HUES6 (cell line): ENCODE data around the gene ZNF768.
"Not testable (repeated sequence)": the region's sequence is repeated elsewhere in the genome, so short reads cannot be mapped to it uniquely, and the experiment has no call there.

ENCODE experiments used
- H3K27ac ChIP-seq: 2 replicates; pipeline ENCODE4 v1.7.0; 2013; ENCODE audit warnings: low read depth, mild to moderate bottlenecking, low read length, inconsistent platforms
- H3K27me3 ChIP-seq: 2 replicates; pipeline ENCODE4 v1.6.1; 2013; ENCODE audit warnings: low read length; ENCODE audit not compliant: control insufficient read depth, insufficient read depth
- H3K36me3 ChIP-seq: 2 replicates; pipeline ENCODE4 v1.6.1; 2013; ENCODE audit warnings: low read length; ENCODE audit not compliant: control insufficient read depth, insufficient read depth
- H3K4me1 ChIP-seq: 2 replicates; pipeline ENCODE4 v1.6.1; 2013; ENCODE audit warnings: low read length; ENCODE audit not compliant: control insufficient read depth, insufficient read depth
- H3K4me3 ChIP-seq: 2 replicates; pipeline ENCODE4 v1.5.1; 2013; ENCODE audit warnings: low read depth, low read length
- H3K9ac ChIP-seq: one replicate; pipeline ENCODE4 v1.6.1; 2013; ENCODE audit warnings: mild to moderate bottlenecking, low read length
- H3K9me3 ChIP-seq: 2 replicates; pipeline ENCODE4 v1.6.1; 2013; ENCODE audit warnings: low read depth, low read length; ENCODE audit not compliant: control insufficient read depth, insufficient read depth

Gene ZNF768

DNA sequence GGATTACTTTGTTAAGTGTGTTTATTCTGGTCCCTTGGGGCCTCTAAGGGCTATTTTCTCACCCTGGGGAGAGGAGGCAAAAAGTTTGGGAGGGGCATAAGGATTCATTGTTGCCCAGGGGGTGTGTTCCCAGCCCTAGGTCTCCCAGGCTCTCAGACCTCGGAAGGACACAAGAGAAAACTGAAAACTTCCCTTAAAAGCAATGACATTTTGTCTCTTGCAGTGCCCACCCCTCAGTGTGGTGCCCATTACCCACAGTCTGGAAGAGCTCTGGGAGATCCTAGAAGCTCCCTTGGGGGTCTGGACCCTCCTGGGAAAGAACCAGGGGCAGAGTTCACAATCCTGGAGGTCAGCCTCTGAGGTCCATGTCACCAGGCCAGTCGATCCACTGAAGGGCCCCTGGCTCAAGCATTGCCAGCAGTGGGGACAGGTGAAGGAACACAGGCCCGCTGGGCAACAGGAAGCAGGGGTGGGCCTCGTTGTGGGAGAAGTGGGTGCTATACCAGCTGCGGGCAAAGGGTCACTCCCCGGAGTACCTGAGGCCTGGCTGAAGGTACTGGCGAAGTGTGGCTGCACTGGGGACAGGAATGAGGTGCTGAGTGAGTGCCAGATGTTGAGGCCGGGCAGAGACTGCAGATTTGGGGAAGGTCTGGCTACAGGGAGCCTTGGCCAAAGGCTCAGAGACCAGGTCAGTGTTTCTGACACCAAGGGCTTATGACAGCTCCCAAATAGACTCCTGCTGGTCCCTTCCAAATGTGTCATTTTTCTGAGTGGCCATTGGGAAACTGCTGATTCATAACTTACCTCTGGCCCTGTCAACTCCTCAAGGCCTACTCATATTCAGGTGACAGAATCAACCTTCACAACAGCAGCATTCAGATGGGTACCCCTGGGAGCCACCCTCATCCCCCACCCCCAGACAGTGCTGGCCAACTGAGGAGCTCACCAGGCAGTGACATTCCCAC, 12.9 kb upstream of the ZNF768 start:
- H3K27me3 ChIP-seq: no peaks in the 10 kb centered on the region
- H3K36me3 ChIP-seq: no peaks in the 10 kb centered on the region
- no peak overlapping the region for H3K4me3 ChIP-seq
- peaks cover 46% of the 10 kb centered on the region for H3K4me1 ChIP-seq
- no peak overlapping the region for H3K9ac ChIP-seq
- no peaks in the 10 kb centered on the region for H3K9me3 ChIP-seq
- H3K27ac ChIP-seq: no peak overlapping the region

DNA sequence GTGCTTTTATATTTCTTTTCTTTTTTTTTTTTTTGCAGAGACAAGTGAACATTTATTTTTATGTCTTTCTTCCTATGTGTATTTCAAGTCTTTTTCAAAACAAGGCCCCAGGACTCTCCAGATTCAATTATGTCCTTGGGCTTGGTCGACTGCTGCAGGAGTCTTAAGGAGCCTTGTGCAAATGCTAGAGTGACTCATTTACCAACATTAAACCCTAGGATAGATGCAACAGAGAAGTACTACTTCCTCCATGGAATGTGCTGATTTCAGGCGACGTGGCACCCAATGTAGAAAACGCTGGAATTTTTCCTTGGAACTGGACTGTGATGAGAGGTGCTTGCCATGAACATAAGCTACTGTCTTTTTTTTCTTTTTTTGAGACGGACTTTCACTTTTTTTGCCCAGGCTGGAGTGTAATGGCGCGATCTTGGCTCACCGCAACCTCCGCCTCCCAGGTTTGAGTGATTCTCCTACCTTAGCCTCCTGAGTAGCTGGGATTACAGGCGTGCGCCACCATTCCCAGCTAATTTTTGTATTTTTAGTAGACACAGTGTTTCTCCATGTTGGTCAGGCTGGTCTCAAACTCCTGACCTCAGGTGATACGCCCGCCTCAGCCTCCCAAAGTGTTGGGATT, 10.1 kb upstream of the ZNF768 start:
- not testable (repeated sequence) for H3K9ac ChIP-seq, H3K9me3 ChIP-seq, H3K27me3 ChIP-seq
- H3K27ac ChIP-seq: peak overlapping the region; percentile 39; the same call in 1 of the 2 replicates
- H3K36me3 ChIP-seq: peaks cover 12% of the 10 kb centered on the region; the same call in 1 of the 2 replicates
- peaks cover 32% of the 10 kb centered on the region for H3K4me1 ChIP-seq
- peak overlapping the region; percentile 87; the same call in 1 of the 2 replicates for H3K4me3 ChIP-seq

DNA sequence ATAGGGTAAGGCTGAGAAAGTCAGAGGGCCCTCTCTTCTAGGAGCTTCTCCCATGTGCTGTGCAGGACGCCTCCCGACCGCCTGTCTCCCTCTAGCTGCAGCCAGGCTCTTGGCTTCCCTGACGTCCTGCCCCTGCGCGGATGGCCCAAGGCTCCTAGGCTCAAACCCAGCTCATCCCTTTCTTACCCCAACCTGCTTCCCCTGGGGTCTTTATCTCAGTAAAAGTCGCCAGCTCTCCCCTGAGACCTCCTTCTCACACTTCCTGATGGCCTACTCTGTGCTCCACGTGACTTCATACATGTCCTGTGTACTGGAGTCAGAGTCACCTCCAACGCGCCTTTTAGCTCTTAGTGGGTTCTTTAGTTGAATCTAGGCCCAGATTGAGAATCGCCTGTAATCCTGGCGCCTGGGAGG, 9.4 kb upstream of the ZNF768 start:
- H3K27me3 ChIP-seq: no peaks in the 10 kb centered on the region
- peak overlapping the region; percentile 99 for H3K9ac ChIP-seq
- no peaks in the 10 kb centered on the region for H3K9me3 ChIP-seq
- peak overlapping the region; percentile 98 for H3K27ac ChIP-seq
- H3K4me1 ChIP-seq: peaks cover 26% of the 10 kb centered on the region
- H3K4me3 ChIP-seq: peak overlapping the region; percentile 87
- peaks cover 19% of the 10 kb centered on the region for H3K36me3 ChIP-seq

DNA sequence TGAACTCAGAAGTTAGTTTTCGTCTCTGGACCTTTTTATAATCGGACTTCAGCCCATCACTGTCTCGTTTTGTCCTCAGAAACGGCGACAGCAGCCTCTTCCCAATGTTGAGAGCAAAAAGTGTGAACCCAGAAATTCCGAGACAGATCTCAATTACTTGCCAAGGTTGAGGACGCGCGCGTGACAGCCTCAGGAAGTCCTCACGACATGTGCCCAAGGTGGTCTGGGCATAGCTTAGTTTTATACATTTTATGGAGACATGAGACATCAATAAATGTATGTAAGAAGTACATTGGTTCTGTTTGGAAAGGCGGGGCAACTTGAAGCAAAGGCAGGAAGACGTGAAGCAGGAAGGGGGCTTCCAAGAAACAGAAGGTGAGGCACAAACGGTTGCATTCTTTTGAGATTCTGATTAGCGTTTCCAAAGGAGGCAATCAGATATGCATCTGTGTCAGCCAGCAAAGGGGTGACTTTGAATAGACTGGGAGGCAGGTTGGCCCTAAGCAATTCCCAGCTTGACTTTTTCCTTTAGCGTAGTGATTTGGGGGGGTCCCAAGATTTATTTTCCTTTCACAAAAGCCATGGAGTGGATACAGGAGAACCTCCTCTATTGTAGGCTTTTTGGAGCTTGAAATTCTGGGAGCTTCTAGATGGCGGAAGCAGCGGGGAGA, 8.9 kb upstream of the ZNF768 start:
- Histone ChIP-seq H3K9ac (peak overlapping the region; percentile 99), H3K4me1 (peaks cover 26% of the 10 kb centered on the region), H3K9me3 (no peaks in the 10 kb centered on the region), H3K27ac (peak overlapping the region; percentile 98), H3K36me3 (peaks cover 24% of the 10 kb centered on the region), H3K4me3 (peak overlapping the region; percentile 87), H3K27me3 (no peaks in the 10 kb centered on the region)

DNA sequence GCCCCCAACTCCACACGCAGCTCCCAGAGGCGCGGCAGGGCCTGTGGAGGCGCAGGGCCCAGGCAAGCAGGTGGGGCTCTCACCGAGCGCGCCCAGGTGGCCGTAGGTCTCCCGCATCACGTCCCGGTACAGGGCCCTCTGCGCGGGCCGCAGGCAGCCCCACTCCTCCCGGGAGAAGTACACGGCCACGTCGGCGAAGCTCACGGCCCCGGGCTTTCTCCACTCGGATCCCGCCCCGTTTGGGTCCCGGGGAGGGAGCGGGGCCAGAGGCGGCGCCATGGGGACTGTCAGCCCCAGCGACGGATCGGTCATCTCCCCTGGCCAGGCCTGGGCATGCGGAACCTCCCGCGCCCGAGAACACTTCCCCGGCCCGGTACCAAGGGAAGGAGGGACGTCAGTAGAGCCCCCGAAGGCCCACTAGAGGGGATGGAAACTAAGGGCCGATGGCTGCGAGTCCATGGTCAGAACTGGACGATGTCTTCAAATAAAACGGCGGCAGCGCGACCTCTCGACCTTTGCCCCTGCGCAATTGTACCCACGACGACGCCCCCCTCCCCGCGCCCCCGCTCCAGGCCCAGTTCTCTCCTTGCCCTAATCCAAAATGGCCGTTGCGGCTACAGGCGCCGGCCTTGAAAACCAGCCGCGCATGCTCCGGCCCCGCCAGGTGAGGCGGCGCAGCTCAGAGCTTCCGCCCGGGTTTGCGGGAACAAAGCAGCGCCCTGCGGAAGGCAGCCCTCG, 8.2 kb upstream of the ZNF768 start, which contains the start of gene ZNF747:
Gene ZNF747, minus strand, starts transcription at position 491 of the 738 bp plus-strand sequence. Its CDS starts 179 bp downstream, at position 312.
- peaks cover 25% of the 10 kb centered on the region for H3K36me3 ChIP-seq
- H3K4me1 ChIP-seq: peaks cover 26% of the 10 kb centered on the region
- no peaks in the 10 kb centered on the region for H3K27me3 ChIP-seq
- no peaks in the 10 kb centered on the region for H3K9me3 ChIP-seq
- peak within 1 kb of the TSS; percentile 87 for H3K4me3 ChIP-seq
- peak within 1 kb of the TSS; percentile 98 for H3K27ac ChIP-seq
- H3K9ac ChIP-seq: peak within 1 kb of the TSS; percentile 99

DNA sequence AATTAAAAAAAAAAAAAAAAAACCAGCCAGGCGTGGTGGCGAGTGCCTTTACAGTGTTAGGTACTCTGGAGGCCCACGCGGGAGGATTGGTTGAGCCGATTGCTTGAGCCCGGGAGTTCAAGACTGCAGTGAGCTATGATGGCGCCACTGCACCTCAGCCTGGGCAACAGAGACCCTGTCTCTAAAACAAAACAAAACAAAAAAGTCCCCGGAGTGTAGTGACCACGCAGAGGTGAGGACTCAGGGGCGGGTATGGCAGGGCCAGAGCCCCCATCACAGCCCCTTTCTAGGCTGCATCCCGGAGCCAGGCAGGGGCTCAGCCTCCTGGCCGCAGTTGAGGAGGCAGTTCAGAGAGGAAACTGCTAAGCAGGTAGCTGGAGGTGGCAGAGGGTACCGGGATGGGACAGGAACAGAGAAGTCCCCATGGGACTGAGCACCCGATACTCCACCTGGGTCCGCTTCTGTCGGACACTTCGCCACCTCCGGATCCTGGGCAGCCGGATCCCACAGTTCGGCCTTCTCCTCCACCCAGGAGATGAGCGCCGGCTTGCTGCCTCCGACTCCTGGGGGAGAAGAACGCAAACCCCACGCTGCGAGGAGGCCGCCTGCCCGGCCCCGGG, 7.5 kb upstream of the ZNF768 start:
- H3K27ac ChIP-seq: peak overlapping the region; percentile 98
- no peaks in the 10 kb centered on the region for H3K27me3 ChIP-seq
- H3K4me1 ChIP-seq: peaks cover 26% of the 10 kb centered on the region
- H3K36me3 ChIP-seq: peaks cover 25% of the 10 kb centered on the region
- no peaks in the 10 kb centered on the region for H3K9me3 ChIP-seq
- H3K9ac ChIP-seq: peak overlapping the region; percentile 99
- peak overlapping the region; percentile 87 for H3K4me3 ChIP-seq

DNA sequence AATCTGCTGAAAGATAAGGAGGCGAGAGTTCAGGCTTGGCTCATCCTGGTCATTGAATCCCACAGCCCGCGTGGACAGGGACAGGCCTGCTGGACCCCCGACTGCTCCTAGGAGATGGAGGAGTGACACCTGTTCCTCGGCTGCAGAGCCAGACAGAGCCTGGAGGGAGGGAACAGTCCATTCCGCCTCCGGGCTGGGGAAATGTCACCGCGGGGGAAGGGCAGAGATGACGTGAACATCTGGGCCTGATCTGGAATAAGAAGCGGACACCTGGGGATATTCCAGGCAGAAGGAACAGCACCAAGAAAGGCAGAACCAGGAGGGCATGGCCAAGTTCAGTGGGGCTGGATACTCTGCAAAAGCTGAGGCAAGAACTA, 6.8 kb upstream of the ZNF768 start:
- H3K36me3 ChIP-seq: peaks cover 25% of the 10 kb centered on the region

DNA sequence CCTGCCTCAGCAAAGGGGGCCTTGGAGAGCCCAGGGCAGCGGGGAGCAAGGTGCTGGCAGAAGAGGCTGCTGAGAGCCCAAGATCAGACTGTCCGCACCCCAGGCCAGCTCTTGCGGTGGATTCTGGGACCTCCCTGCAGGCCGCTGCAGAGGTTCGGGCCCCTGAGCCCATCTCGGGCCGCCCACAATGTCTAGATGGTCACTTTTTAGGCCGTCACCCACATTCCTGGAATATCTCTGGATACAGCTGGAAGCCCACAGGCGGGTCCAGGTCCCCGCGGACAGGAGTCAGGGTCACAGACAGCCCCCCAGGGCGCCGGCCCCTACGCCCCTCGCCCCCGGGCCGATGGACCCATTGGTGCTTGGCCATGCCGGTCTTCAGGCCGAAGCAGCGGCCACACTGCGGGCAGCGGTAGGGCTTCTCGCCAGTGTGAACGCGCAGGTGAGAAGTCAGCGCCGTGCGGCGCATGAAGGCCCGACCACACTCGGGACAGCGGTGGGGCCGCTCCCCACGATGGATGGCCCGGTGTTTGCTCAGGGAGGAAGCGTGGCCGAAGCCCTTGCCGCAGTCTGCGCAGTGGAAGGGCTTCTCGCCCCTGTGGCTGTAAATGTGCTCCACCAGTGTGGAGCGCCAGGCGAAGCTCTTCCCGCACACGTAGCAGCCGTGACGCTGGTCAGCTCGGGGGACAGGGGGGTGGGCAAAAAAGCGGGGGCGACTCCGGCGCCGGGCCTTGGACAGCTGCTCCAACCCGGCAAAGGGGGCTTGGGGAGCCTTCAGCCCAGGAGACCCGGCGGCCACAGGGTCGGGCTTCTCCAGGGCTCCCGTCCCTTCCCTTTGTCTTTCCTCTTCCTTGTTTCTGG, 6.1 kb upstream of the ZNF768 start:
- Histone ChIP-seq H3K9ac (no peak overlapping the region), H3K27ac (no peak overlapping the region), H3K36me3 (peaks cover 25% of the 10 kb centered on the region), H3K4me1 (peaks cover 32% of the 10 kb centered on the region), H3K27me3 (no peaks in the 10 kb centered on the region), H3K9me3 (no peaks in the 10 kb centered on the region), H3K4me3 (no peak overlapping the region)

More for the DNA sequence above, 6.8 kb upstream of the ZNF768 start:
- no peak overlapping the region for H3K27ac ChIP-seq
- peaks cover 26% of the 10 kb centered on the region for H3K4me1 ChIP-seq
- H3K4me3 ChIP-seq: peak overlapping the region; percentile 87
- no peak overlapping the region for H3K9ac ChIP-seq
- no peaks in the 10 kb centered on the region for H3K9me3 ChIP-seq
- no peaks in the 10 kb centered on the region for H3K27me3 ChIP-seq

DNA sequence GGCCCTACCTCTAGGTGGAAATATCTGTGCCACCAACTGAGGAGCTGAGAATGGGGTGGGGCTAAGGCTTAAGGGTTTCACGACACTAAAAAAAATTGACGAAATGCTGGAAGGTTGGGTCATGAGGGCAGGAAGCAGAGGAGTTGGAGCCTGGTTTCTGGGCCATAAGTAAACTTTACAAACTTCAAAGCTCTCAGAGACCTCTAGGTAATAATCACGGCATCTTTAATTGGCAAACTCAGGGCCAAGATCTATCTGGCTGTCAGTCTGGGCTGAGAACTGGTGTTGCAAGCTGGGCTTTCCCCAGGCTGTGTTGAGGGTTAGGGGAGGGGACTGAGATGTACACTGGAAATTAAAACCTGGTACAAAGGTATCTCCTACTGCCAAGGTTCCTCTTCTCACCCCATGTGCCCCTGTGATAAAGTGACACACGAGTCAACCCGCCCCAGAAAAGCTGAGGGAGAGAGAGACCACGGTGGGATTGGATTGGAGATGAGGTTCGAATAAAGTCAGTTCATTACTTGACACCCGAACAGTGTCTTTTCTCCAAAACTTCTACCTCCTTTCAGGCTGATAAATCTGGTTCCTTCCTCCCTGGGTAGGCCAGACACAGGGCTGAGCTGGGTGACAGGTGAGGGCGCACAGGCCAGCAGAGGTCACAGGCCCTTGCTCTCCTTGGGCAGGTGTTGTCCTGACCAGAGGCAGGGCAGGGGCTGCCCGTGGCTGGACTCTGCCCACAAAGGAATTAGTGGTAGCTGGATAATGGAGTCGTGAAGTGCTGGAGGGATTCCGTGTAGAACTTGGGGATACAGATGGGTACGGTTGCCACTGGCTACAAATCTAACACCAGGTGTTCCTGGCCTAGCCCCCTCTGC, 4.0 kb upstream of the ZNF768 start:
- H3K9me3 ChIP-seq: no peaks in the 10 kb centered on the region
- no peak overlapping the region for H3K9ac ChIP-seq
- no peaks in the 10 kb centered on the region for H3K27me3 ChIP-seq
- H3K27ac ChIP-seq: no peak overlapping the region
- H3K36me3 ChIP-seq: peaks cover 25% of the 10 kb centered on the region
- peaks cover 21% of the 10 kb centered on the region for H3K4me1 ChIP-seq
- no peak overlapping the region for H3K4me3 ChIP-seq
